NCI-H226 (cell line): ENCODE data around the gene CLIC6.
A peak's percentile ranks its signal among the peaks of the same experiment; 100 is the strongest.

Source experiments
- DNase-seq: peaks from one replicate; pipeline ENCODE4 v3.0.0-alpha.2; 2015

Gene CLIC6

DNA sequence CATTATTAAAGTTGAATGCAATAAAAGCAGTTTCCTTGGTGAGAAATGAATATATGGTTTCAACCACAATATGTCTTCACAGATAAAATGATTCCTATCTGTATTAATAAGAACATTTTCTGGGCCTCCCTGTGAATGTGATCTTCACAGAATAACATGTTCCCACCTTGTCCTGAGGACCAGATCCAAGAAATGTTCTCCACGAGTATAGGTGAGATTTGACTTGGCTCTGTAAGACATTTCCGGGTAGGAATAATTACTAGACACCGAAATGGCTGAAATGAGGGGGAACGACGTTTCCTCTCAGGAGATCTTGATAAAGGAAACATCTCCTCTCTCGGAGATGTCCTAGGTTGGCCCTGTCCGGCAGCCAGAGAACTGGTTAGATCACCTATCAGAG is 61.4 kb downstream of the CLIC6 start:
- no peak for DNase-seq

- DNase-seq: no peak
Measured at GRCh38 chr21:34730756-34731445, 62.1 kb downstream of the CLIC6 start.

- DNase-seq: peak; percentile 7
Measured at GRCh38 chr21:34732388-34732821, 63.6 kb downstream of the CLIC6 start.

DNA sequence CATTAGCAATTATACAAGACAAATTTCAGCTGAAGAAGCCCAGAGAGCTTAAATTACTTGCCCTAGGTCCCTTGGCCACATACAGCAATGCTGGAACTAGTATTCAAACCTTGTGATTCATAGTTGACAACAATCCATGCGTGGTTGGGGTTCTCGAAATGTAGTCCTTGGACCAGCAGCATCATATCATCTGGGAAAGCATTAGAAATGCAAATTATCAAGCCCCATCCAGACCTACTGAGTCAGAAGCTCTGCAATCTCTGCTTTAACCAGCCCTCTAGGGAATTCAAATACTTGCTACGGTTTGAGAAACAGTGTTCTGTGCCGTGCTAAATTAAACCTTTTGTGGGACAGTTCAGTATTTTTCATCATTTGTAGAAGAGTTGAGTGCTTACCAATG is 65.1 kb downstream of the CLIC6 start:
- no peak for DNase-seq

GRCh38 chr21:34734696-34735095 is 65.9 kb downstream of the CLIC6 start:
- no peak for DNase-seq

DNA sequence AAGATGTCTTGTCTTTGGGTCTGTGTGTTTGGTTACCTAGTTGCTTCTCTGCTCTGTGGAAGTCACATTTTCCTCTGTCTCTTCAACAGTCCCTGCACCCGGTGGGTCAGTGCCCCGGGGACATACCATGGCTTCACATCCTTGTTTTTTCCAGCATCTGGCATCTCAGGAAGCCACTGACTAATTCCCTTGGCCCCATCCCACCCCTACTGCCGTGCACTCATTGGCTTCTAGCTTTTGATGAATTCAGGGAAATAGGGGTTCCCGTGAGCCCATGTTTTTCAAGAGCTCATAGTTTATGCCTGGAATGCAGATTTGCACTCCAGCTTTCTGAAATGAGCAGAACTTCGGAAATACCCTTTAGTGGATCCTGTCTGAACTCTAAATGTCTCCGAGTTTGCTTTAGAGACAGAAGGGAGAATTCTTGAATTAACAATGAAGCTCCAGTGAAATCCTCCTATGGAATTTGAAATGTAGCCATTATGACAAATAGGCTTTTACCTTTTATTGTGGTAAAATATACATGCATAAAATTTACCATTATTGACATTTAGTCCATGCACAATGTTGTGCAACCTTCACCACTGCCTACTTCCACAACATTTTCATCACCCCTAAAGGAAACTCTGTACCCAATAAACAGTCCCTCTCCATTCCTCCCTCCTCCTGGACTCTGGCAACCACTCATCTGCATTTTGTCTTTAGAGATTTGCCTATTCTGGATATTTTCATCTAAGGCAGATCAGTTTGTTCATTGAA is 67.5 kb downstream of the CLIC6 start:
- DNase-seq: no peak

GRCh38 chr21:34737115-34737514 is 68.3 kb downstream of the CLIC6 start:
- no peak for DNase-seq

DNA sequence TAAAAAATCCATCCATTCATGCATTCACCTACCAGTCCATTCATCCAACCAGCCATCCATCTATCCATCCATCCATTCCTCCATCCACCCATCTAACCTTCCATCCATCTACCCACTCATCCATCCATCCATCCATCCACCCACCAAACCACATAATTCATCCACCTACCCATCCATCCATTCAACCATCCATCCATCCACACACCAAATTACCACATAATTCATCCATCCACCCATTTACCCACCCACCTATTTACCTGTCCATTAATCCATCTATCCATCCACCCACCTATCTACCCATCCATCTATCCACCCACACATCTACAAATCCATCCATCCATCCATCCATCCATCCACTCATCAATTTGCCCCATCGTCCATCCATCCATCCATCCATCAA is 71.4 kb downstream of the CLIC6 start:
- DNase-seq: no peak

GRCh38 chr21:34743285-34743684 is 74.5 kb downstream of the CLIC6 start:
- no peak for DNase-seq

GRCh38 chr21:34743831-34744230 is 75.0 kb downstream of the CLIC6 start:
- peak; percentile 47 for DNase-seq

DNA sequence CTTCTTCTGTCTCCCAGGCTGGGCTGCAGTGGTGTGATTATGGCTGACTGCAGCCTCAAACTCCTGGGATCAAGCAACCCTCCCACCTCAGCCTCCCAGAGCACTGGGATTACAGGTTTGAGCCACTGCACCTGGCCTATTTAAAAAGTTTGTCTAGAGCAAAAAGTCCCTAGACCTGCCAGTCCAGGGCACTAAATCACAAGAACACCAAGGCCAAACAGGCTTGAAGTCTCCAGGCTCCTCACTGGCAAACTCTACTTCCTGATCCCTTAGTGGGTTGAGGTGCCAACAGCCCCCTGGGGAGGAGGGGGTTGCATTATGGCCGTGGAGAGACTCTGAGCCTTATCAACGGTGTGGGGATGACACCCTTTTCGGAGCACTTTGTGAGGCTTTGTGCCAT is 76.0 kb downstream of the CLIC6 start:
- no peak for DNase-seq

- DNase-seq: peak; percentile 71
Measured at GRCh38 chr21:34745557-34746255, 76.9 kb downstream of the CLIC6 start.

GRCh38 chr21:34748862-34749261 is 80.1 kb downstream of the CLIC6 start:
- DNase-seq: no peak

DNA sequence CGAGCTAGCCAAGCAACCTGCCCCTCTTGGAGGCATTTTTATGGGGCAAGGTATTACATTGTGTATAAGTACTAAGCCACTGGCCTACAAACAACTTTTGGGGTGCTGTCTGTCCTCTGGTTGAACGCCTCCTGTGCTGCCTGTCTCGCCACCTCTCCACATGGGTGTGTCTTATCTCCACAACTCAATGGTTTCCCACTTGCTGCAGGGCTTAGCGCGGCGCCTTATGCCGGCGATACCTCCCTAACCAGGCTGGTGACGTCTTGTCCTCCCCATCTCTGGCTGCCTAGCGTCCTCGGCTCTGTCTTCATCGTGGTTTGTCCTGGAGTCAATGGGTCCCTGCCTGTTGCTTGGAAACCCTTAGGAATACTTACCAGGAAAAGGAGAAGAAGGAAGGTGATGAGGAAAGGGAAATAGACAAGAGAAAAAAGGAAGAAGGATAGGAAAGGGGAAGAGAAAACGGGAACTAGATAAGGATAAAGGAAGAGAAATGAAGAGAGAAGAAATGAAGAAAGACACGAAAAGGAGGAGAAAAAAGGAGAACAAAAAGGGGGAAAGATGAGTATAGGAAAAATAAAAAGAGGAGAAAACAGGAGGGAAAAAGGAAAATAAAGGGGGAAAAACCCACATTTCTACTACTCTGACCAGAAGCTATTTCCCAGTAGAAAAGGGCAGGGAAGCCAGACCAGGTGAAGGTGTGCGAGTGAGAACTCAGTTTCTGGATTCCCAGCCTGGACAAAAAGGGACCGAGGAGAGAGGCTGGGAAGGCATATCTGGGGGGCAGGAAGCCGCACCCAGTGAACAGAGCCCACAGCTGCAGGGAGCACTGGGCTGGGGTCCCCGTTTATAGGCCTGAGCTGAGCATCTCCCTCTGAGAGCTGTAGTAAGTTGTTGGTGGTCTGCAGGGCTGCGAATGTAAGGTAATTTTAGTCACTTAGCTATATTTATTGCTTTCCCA is 86.2 kb downstream of the CLIC6 start:
- no peak for DNase-seq

- DNase-seq: no peak
Measured at GRCh38 chr21:34761758-34762330, 93.0 kb downstream of the CLIC6 start.

DNA sequence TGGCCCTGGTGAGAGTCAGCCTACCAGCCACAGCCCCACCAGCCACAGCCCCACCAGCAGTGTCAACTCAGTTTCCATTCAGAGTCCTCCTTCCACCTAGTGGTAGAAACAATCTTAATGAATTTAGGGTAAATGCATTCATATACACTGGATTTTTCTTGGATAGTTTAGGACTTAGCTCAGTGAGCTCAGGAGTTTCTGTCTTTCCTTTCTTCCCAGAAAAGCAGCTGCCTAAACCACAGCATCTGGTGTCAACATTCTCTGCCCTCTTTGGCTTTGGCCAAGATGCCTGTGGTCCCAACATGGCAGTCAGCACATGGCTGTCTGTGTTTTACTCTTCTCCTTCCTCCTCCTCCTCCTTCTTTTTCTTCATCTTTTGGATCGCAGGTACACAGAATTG is 94.0 kb downstream of the CLIC6 start:
- no peak for DNase-seq

DNA sequence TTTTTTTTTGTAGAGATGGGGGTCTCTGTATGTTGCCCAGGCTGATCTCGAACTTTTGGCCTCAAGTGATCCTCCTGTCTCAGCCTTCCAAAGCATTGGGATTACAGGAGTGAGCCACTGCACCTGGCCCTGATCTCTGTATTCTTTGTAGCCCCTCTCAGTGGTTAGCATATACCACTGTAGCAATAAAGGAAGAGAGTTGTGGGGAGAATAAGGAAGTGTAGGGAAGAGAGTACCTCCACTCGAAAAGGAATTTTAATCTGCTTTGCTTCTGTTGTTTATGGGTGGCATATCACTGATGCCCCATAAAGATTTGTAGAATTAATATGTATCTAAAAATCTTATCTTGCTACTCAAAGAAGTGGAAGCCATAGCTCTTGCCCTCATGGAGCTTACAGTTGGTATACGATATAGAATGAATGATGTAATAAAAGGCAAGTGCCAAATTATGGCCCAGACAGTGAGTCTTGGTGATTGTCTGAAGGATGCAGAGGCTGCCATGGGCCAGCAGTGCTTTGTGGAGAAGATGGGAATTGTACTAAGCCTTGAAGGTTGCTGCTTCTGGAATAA is 96.0 kb downstream of the CLIC6 start:
- DNase-seq: no peak

DNA sequence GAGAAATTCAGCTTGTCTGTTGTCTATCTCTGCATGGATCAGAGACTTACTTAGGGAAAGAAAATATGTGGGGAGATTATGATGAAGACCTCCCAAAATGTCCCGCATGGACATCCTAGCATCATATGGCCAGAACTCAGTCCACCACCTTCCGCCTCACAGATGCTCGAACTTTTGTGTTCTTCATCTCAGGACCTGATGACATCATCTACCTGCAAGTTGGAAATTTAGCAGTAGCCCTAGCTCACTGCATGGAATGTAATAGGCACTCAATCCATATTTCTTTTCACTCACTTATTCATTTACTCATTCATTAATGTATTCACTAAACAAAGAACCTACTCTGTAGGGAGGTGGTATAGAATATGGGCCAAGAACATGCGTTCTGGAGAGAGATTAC is 96.8 kb downstream of the CLIC6 start:
- no peak for DNase-seq

DNA sequence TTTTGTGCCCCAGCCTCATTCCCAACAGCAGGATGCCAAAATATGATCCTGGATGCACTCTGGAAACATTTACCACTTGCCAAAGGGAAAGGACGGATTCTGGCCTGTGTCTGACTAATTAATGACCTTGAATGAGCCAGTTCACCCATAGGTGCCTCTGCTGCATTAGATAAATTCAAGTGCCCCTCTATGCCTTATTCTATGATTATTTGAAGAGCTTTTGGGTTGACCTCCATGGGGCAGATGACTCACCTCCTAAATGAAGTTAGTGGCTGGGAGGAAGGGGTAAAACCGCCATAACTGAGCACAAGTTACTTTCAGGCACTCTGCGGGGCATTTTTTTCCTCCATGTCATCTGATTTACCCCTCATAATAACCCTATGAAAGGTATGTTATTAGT is 98.1 kb downstream of the CLIC6 start:
- no peak for DNase-seq
